Uterus (tissue), 2 donors: ENCODE results near the gene SDK2.

ENCODE experiments used
- CTCF ChIP-seq, 4 experiments: fragments of 200-600 bp in 2 of 4; fragments of 450-650 bp in 2 of 4; sonication (generic) in 2 of 4; IDR thresholded peaks; one replicate each; pipeline ENCODE4 v1.5.1; 2016 to 2019; ENCODE audit warnings: antibody characterized with exemption in 4 of 4, mild to moderate bottlenecking in 2 of 4, moderate library complexity in 1 of 4
- POLR2A ChIP-seq, 2 donors: fragments of 450-650 bp; IDR thresholded peaks; one replicate each; pipeline ENCODE4 v1.6.1; 2016; ENCODE audit warnings: antibody characterized with exemption in 2 of 2, mild to moderate bottlenecking in 1 of 2, moderate library complexity in 1 of 2

GRCh38 chr17:73474370-73474988 lies 169.8 kb downstream of the SDK2 start:
- no peak for TF ChIP-seq POLR2A (IDR thresholded peaks at IDR 0.05)
- no peak for TF ChIP-seq CTCF (IDR thresholded peaks at IDR 0.05)
